ENCODE measurements around the gene SERINC5.

The SERINC5 gene

GRCh38 chr5:80291761-80292160 lies 35.9 kb upstream of the SERINC5 start:
- TF ChIP-seq, protein P1, sequence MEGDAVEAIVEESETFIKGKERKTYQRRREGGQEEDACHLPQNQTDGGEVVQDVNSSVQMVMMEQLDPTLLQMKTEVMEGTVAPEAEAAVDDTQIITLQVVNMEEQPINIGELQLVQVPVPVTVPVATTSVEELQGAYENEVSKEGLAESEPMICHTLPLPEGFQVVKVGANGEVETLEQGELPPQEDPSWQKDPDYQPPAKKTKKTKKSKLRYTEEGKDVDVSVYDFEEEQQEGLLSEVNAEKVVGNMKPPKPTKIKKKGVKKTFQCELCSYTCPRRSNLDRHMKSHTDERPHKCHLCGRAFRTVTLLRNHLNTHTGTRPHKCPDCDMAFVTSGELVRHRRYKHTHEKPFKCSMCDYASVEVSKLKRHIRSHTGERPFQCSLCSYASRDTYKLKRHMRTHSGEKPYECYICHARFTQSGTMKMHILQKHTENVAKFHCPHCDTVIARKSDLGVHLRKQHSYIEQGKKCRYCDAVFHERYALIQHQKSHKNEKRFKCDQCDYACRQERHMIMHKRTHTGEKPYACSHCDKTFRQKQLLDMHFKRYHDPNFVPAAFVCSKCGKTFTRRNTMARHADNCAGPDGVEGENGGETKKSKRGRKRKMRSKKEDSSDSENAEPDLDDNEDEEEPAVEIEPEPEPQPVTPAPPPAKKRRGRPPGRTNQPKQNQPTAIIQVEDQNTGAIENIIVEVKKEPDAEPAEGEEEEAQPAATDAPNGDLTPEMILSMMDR (IDR thresholded peaks at IDR 0.05; ENCODE audit: low read depth, low read length), result no peak

DNA sequence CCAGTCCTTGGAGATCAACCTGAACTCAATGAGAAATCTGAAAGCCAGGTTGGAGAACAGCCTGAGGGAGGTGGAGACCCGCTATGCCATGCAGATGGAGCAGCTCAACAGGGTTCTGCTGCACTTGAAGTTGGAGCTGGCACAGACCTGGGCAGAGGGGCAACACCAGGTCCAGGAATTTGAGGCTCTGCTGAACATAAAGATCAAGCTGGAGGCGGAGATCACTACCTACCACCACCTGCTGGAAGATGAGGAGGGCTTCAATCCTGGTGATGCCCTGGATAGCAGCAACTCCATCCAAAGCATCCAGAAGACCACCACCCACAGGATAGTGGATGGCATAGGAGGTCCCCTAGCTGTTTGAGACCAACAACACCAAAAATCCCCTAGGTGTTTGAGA lies 33.5 kb upstream of the SERINC5 start:
- DNase-seq, result no peak
- Histone ChIP-seq H3K9me3 (ENCODE audit: severe bottlenecking) (no peaks in the 10 kb centered on the region), H3K27me3 (ENCODE audit: insufficient read depth, low read depth, severe bottlenecking) (no peaks in the 10 kb centered on the region), H3K36me3 (no peaks in the 10 kb centered on the region), H3K27ac (no peak overlapping the region), H3K4me3 (ENCODE audit: low read depth, low read length) (no peak overlapping the region)
- TF ChIP-seq, protein P1 (IDR thresholded peaks at IDR 0.05; ENCODE audit: low read depth, low read length), result no peak

More at GRCh38 chr5:80291761-80292160, 35.9 kb upstream of the SERINC5 start:
- H3K27ac ChIP-seq, result no peak overlapping the region
- H3K9me3 ChIP-seq (ENCODE audit: severe bottlenecking), result no peaks in the 10 kb centered on the region
- H3K27me3 ChIP-seq (ENCODE audit: insufficient read depth, low read depth, severe bottlenecking), result no peaks in the 10 kb centered on the region
- no peak for DNase-seq
- no peaks in the 10 kb centered on the region for H3K36me3 ChIP-seq
- no peak overlapping the region for H3K4me3 ChIP-seq (ENCODE audit: low read depth, low read length)

GRCh38 chr5:80288177-80288576 lies 32.3 kb upstream of the SERINC5 start:
- Histone ChIP-seq H3K27ac (no peak overlapping the region), H3K4me3 (ENCODE audit: low read depth, low read length) (no peak overlapping the region), H3K9me3 (ENCODE audit: severe bottlenecking) (no peaks in the 10 kb centered on the region), H3K36me3 (no peaks in the 10 kb centered on the region), H3K27me3 (ENCODE audit: insufficient read depth, low read depth, severe bottlenecking) (no peaks in the 10 kb centered on the region)
- no peak for DNase-seq
- TF ChIP-seq, protein P1 (IDR thresholded peaks at IDR 0.05; ENCODE audit: low read depth, low read length), result no peak

GRCh38 chr5:80284720-80285119 lies 28.9 kb upstream of the SERINC5 start:
- no peaks in the 10 kb centered on the region for H3K27me3 ChIP-seq (ENCODE audit: insufficient read depth, low read depth, severe bottlenecking)
- no peak for DNase-seq
- no peak overlapping the region for H3K27ac ChIP-seq
- H3K36me3 ChIP-seq, result no peaks in the 10 kb centered on the region
- TF ChIP-seq, protein P1 (IDR thresholded peaks at IDR 0.05; ENCODE audit: low read depth, low read length), result no peak
- no peaks in the 10 kb centered on the region for H3K9me3 ChIP-seq (ENCODE audit: severe bottlenecking)
- no peak overlapping the region for H3K4me3 ChIP-seq (ENCODE audit: low read depth, low read length)

- Histone ChIP-seq H3K27me3 (ENCODE audit: insufficient read depth, low read depth, severe bottlenecking) (no peaks in the 10 kb centered on the region), H3K9me3 (ENCODE audit: severe bottlenecking) (no peaks in the 10 kb centered on the region), H3K27ac (no peak overlapping the region), H3K36me3 (no peaks in the 10 kb centered on the region), H3K4me3 (ENCODE audit: low read depth, low read length) (no peak overlapping the region)
- TF ChIP-seq, protein P1 (IDR thresholded peaks at IDR 0.05; ENCODE audit: low read depth, low read length), result no peak
- DNase-seq, result no peak
Observed at GRCh38 chr5:80283360-80283759, 27.5 kb upstream of the SERINC5 start.

DNA sequence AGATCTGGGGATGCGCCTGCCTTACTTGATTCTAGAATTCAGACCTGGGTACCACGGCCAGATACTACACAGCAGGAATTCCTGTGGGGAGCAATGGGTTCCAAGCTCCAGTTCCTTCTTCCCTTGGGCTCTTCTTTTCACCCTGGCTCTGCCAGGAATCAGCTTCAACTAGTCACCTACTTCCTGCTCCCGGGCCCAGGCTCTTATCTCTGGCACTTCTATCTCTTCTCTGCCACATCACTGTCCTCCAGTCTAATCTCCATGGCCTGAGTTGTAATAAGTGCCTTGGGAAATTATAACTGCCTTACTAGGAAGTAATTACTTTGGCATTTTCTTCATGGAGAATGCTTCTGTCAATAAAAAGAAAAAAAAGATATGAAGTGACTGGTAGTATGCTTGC lies 26.2 kb upstream of the SERINC5 start:
- no peak for DNase-seq
- H3K4me3 ChIP-seq (ENCODE audit: low read depth, low read length), result no peak overlapping the region
- TF ChIP-seq, protein P1 (IDR thresholded peaks at IDR 0.05; ENCODE audit: low read depth, low read length), result no peak
- H3K27me3 ChIP-seq (ENCODE audit: insufficient read depth, low read depth, severe bottlenecking), result no peaks in the 10 kb centered on the region
- H3K36me3 ChIP-seq, result no peaks in the 10 kb centered on the region
- H3K9me3 ChIP-seq (ENCODE audit: severe bottlenecking), result no peaks in the 10 kb centered on the region
- H3K27ac ChIP-seq, result no peak overlapping the region
